Muscle layer of colon (tissue), 2 donors: Measurements from ENCODE around the gene TMEM61.
"Not testable (repeated sequence)": the region's sequence is repeated elsewhere in the genome, so short reads cannot be mapped to it uniquely, and the experiment has no call there.

Experiments
- H3K27ac ChIP-seq: one replicate; pipeline ENCODE4 v1.7.0; 2013; ENCODE audit warnings: low read depth, mild to moderate bottlenecking, low read length, moderate library complexity
- H3K27me3 ChIP-seq, 2 donors: one replicate each; pipeline ENCODE4 v1.7.0; 2013; ENCODE audit warnings: low read length in 2 of 2, mild to moderate bottlenecking in 2 of 2; ENCODE audit not compliant: insufficient read depth in 2 of 2, control insufficient read depth in 1 of 2
- H3K36me3 ChIP-seq: one replicate; pipeline ENCODE4 v1.7.0; 2013; ENCODE audit warnings: mild to moderate bottlenecking, low read length; ENCODE audit not compliant: insufficient read depth
- H3K4me1 ChIP-seq: one replicate; pipeline ENCODE4 v1.7.0; 2013; ENCODE audit warnings: mild to moderate bottlenecking, low read length; ENCODE audit not compliant: insufficient read depth
- H3K4me3 ChIP-seq, 2 donors: one replicate each; pipeline ENCODE4 v1.7.0; 2013; ENCODE audit warnings: low read length in 2 of 2, low read depth in 1 of 2, mild to moderate bottlenecking in 1 of 2, moderate library complexity in 1 of 2
- H3K9ac ChIP-seq: one replicate; pipeline ENCODE4 v1.7.0; 2013; ENCODE audit warnings: low read length
- H3K9me3 ChIP-seq: one replicate; pipeline ENCODE4 v1.7.0; 2013; ENCODE audit warnings: mild to moderate bottlenecking, low read length
- donor health status: abdominal sarcoma.
- donor health status: Adenocarcinoma of cecum.

TMEM61 gene

GRCh38 chr1:54963829-54964228 is 16.6 kb upstream of the TMEM61 start:
- not testable (repeated sequence) for H3K27ac ChIP-seq, H3K36me3 ChIP-seq, H3K9ac ChIP-seq, H3K27me3 ChIP-seq, H3K4me3 ChIP-seq, H3K4me1 ChIP-seq, H3K9me3 ChIP-seq

GRCh38 chr1:54965624-54966340 is 14.6 kb upstream of the TMEM61 start:
- no peaks in the 10 kb centered on the region for H3K9me3 ChIP-seq
- no peak overlapping the region for H3K27ac ChIP-seq
- no peaks in the 10 kb centered on the region for H3K4me1 ChIP-seq
- H3K9ac ChIP-seq: no peak overlapping the region
- no peak overlapping the region for H3K4me3 ChIP-seq
- H3K27me3 ChIP-seq: no peaks in the 10 kb centered on the region
- no peaks in the 10 kb centered on the region for H3K36me3 ChIP-seq

GRCh38 chr1:54967372-54967771 is 13.1 kb upstream of the TMEM61 start:
- Histone ChIP-seq H3K4me1 (no peaks in the 10 kb centered on the region), H3K27ac (no peak overlapping the region), H3K36me3 (no peaks in the 10 kb centered on the region), H3K4me3 (no peak overlapping the region), H3K27me3 (no peaks in the 10 kb centered on the region), H3K9me3 (no peaks in the 10 kb centered on the region), H3K9ac (no peak overlapping the region)

GRCh38 chr1:54968551-54968950 is 11.9 kb upstream of the TMEM61 start:
- H3K27me3 ChIP-seq: no peaks in the 10 kb centered on the region

GRCh38 chr1:54969879-54970278 is 10.5 kb upstream of the TMEM61 start:
- Histone ChIP-seq H3K9me3 (no peaks in the 10 kb centered on the region), H3K27me3 (no peaks in the 10 kb centered on the region), H3K4me1 (no peaks in the 10 kb centered on the region), H3K4me3 (no peak overlapping the region), H3K36me3 (no peaks in the 10 kb centered on the region), H3K27ac (no peak overlapping the region), H3K9ac (no peak overlapping the region)

More at GRCh38 chr1:54968551-54968950, 11.9 kb upstream of the TMEM61 start:
- no peak overlapping the region for H3K27ac ChIP-seq
- H3K4me1 ChIP-seq: no peaks in the 10 kb centered on the region
- no peaks in the 10 kb centered on the region for H3K36me3 ChIP-seq
- H3K4me3 ChIP-seq: no peak overlapping the region
- no peak overlapping the region for H3K9ac ChIP-seq
- H3K9me3 ChIP-seq: no peaks in the 10 kb centered on the region

GRCh38 chr1:54970901-54971300 is 9.5 kb upstream of the TMEM61 start:
- Histone ChIP-seq H3K9me3 (no peaks in the 10 kb centered on the region), H3K9ac (no peak overlapping the region), H3K36me3 (no peaks in the 10 kb centered on the region), H3K27me3 (no peaks in the 10 kb centered on the region), H3K4me3 (no peak overlapping the region), H3K27ac (no peak overlapping the region), H3K4me1 (no peaks in the 10 kb centered on the region)

- Histone ChIP-seq H3K27me3 (no peaks in the 10 kb centered on the region), H3K4me1 (no peaks in the 10 kb centered on the region), H3K36me3 (no peaks in the 10 kb centered on the region), H3K27ac (no peak overlapping the region), H3K9ac (no peak overlapping the region), H3K9me3 (no peaks in the 10 kb centered on the region), H3K4me3 (no peak overlapping the region)
These were observed 9.1 kb upstream of the TMEM61 start for GRCh38 chr1:54971317-54971791.

- H3K36me3 ChIP-seq: no peaks in the 10 kb centered on the region
- no peaks in the 10 kb centered on the region for H3K9me3 ChIP-seq
- no peak overlapping the region for H3K4me3 ChIP-seq
- H3K4me1 ChIP-seq: no peaks in the 10 kb centered on the region
- no peak overlapping the region for H3K27ac ChIP-seq
- H3K27me3 ChIP-seq: no peaks in the 10 kb centered on the region
- H3K9ac ChIP-seq: no peak overlapping the region
These were observed 8.0 kb upstream of the TMEM61 start for GRCh38 chr1:54972436-54972835.

- H3K9ac ChIP-seq: no peak overlapping the region
- H3K36me3 ChIP-seq: no peaks in the 10 kb centered on the region
- no peaks in the 10 kb centered on the region for H3K9me3 ChIP-seq
- no peaks in the 10 kb centered on the region for H3K27me3 ChIP-seq
- no peaks in the 10 kb centered on the region for H3K4me1 ChIP-seq
- no peak overlapping the region for H3K4me3 ChIP-seq
- H3K27ac ChIP-seq: no peak overlapping the region
These were observed 7.1 kb upstream of the TMEM61 start for GRCh38 chr1:54973205-54973921.

GRCh38 chr1:54975356-54976108 is 4.9 kb upstream of the TMEM61 start:
- H3K9ac ChIP-seq: no peak overlapping the region
- peaks cover 4% of the 10 kb centered on the region for H3K4me1 ChIP-seq
- no peaks in the 10 kb centered on the region for H3K9me3 ChIP-seq
- no peaks in the 10 kb centered on the region for H3K36me3 ChIP-seq
- no peak overlapping the region for H3K27ac ChIP-seq
- no peak overlapping the region for H3K4me3 ChIP-seq
- peaks cover 6 to 21% of the 10 kb centered on the region in 2 donors for H3K27me3 ChIP-seq

GRCh38 chr1:54976747-54977146 is 3.7 kb upstream of the TMEM61 start:
- H3K9ac ChIP-seq: no peak overlapping the region
- H3K27ac ChIP-seq: no peak overlapping the region
- H3K9me3 ChIP-seq: no peaks in the 10 kb centered on the region
- no peak overlapping the region for H3K4me3 ChIP-seq
- H3K36me3 ChIP-seq: no peaks in the 10 kb centered on the region
- peaks cover 6 to 30% of the 10 kb centered on the region in 2 donors for H3K27me3 ChIP-seq
- H3K4me1 ChIP-seq: peaks cover 4% of the 10 kb centered on the region
